ENCODE measurements around the gene C12orf76. TPM values are rescaled to one million over a fixed set of nuclear protein-coding genes. Genes with fewer than 3 reads are reported as not detected.
"Not testable (repeated sequence)": the region's sequence is repeated elsewhere in the genome, so short reads cannot be mapped to it uniquely, and the experiment has no call there.

Gene C12orf76
- polyA plus RNA-seq, 1 donor (not counting 4 experiments of a cell fraction or from before 2014, with no cell fraction given): 7.3 TPM

DNA sequence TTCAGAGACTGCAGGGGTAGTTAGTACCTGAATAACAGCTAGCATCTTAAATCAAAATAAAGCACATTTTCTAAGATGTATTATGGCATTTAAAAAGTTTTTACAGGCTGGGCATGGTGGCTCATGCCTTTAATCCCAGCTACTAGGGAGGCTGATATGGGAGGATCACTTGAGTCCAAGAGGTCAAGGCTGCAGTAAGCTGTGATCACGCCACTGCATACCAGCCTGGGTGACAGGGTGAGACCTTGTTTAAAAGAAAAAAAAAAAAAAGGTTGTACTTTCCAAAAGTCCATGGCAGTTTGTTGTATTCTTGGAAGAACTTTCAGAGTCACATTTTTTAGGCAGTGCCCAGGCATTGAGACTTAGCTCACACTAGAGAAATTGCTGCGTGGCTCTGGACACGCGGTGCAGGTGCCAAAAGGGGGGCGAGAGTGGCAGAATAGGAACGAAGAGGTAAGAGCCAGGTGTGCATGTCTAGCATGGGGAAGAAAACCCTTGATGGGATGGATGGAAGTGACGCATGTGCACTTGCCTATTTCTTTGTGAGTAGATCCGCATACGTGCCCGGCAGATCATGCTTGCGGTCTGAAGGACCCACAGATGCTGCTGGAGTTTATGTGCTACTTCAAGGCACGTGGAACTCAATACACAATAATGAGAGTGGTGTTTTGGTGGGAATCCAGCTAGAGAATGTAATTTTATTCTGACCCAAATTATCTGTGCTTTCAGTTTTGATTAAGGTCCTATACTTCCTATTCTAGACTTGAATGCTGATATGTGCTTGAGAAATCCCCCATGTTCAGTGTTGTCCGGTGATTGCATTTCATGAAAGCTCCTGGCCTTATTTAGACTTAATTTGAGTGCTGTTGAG lies 37.2 kb downstream of the C12orf76 start:
- Histone ChIP-seq H3K79me2 (ENCODE audit: control insufficient read depth, insufficient read depth, low read length) (peaks cover 48% of the 10 kb centered on the region), H3K9ac (ENCODE audit: control insufficient read depth, extremely low read depth, insufficient read depth, low read length) (no peak overlapping the region), H3K36me3 (ENCODE audit: control insufficient read depth in 2 of 2, extremely low read depth in 1 of 2, insufficient read depth in 2 of 2, low read length in 2 of 2) (peaks cover 11 to 15% of the 10 kb centered on the region in 2 experiments), H3K4me2 (ENCODE audit: control insufficient read depth, extremely low read depth, insufficient read depth, low read depth, low read length) (no peak overlapping the region), H3K4me3 (ENCODE audit: control insufficient read depth in 2 of 3, extremely low read depth in 1 of 3, insufficient read depth in 2 of 3, low read depth in 1 of 3, low read length in 3 of 3) (no peak overlapping the region), H3K27me3 (ENCODE audit: control insufficient read depth, extremely low read depth, insufficient read depth, low read length) (no peaks in the 10 kb centered on the region), H4K20me1 (ENCODE audit: control insufficient read depth, extremely low read depth, insufficient read depth, low read length) (no peaks in the 10 kb centered on the region), H3K9me3 (ENCODE audit: control insufficient read depth, low read depth, low read length) (no peaks in the 10 kb centered on the region), H3K4me1 (ENCODE audit: control insufficient read depth, extremely low read depth, insufficient read depth, low read length) (no peaks in the 10 kb centered on the region), H3K27ac (ENCODE audit: control insufficient read depth, insufficient read depth, low read length) (no peak overlapping the region), H3K9me1 (ENCODE audit: control insufficient read depth, extremely low read depth, insufficient read depth, low read length) (peaks cover 3% of the 10 kb centered on the region), H2AFZ (ENCODE audit: control insufficient read depth, low read length) (no peak overlapping the region)
- DNase-seq (ENCODE audit: low read depth, low spot score) (no peak), FAIRE-seq (no peak)
- dilution Hi-C loops (cut with MboI; ENCODE audit: extremely low pct_ligation_motif_present, low sequenced_read_pairs): no loop called here
- TF ChIP-seq, protein P1, sequence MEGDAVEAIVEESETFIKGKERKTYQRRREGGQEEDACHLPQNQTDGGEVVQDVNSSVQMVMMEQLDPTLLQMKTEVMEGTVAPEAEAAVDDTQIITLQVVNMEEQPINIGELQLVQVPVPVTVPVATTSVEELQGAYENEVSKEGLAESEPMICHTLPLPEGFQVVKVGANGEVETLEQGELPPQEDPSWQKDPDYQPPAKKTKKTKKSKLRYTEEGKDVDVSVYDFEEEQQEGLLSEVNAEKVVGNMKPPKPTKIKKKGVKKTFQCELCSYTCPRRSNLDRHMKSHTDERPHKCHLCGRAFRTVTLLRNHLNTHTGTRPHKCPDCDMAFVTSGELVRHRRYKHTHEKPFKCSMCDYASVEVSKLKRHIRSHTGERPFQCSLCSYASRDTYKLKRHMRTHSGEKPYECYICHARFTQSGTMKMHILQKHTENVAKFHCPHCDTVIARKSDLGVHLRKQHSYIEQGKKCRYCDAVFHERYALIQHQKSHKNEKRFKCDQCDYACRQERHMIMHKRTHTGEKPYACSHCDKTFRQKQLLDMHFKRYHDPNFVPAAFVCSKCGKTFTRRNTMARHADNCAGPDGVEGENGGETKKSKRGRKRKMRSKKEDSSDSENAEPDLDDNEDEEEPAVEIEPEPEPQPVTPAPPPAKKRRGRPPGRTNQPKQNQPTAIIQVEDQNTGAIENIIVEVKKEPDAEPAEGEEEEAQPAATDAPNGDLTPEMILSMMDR (optimal IDR thresholded peaks at IDR 0.05 in 1 of 3, IDR thresholded peaks at IDR 0.05 in 1 of 3, conservative IDR thresholded peaks at IDR 0.05 in 1 of 3; ENCODE audit: extremely low read depth in 1 of 3, insufficient read depth in 2 of 3, low read length in 3 of 3): no peak
- no peak for TF ChIP-seq EZH2 (IDR thresholded peaks at IDR 0.05; ENCODE audit: low read length)

DNA sequence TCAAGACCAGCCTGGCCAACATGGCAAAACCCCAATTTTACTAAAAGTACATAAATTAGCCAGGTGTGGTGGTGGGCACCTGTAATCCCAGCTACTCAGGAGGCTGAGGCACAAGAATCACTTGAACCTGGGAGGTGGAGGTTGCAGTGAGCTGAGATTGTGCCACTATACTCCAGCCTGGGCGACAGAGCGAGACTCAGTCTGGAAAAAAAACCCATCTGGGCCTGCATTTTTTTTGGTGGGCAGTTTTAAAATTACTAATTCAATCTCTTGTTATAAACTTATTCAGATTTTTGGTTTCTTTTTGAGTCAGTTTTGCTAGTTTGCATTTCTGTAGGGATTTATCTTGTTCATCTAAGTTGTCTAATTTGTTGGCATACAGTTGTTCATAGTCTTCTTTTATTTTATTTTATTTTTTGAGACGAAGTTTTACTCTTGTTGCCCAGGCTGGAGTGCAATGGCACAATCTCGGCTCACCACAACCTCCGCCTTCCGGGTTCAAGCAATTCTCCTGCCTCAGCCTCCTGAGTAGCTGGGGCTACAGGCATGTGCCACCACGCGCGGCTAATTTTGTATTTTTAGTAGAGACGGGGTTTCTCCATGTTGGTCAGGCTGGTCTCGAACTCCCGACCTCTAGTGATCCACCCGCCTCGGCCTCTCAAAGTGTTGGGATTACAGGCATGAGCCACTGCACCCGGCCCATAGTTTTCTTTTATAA lies 39.5 kb downstream of the C12orf76 start:
- dilution Hi-C loops (cut with MboI; ENCODE audit: extremely low pct_ligation_motif_present, low sequenced_read_pairs): not testable (repeated sequence)

More for the DNA sequence above, 39.5 kb downstream of the C12orf76 start:
- not testable (repeated sequence) for H4K20me1 ChIP-seq (ENCODE audit: control insufficient read depth, extremely low read depth, insufficient read depth, low read length); H3K9me3 ChIP-seq (ENCODE audit: control insufficient read depth, low read depth, low read length); H3K4me2 ChIP-seq (ENCODE audit: control insufficient read depth, extremely low read depth, insufficient read depth, low read depth, low read length); H3K9me1 ChIP-seq (ENCODE audit: control insufficient read depth, extremely low read depth, insufficient read depth, low read length); DNase-seq (ENCODE audit: low read depth, low spot score); H3K4me1 ChIP-seq (ENCODE audit: control insufficient read depth, extremely low read depth, insufficient read depth, low read length); FAIRE-seq; H2AFZ ChIP-seq (ENCODE audit: control insufficient read depth, low read length); H3K4me3 ChIP-seq (ENCODE audit: control insufficient read depth in 2 of 3, extremely low read depth in 1 of 3, insufficient read depth in 2 of 3, low read depth in 1 of 3, low read length in 3 of 3); H3K27ac ChIP-seq (ENCODE audit: control insufficient read depth, insufficient read depth, low read length); H3K9ac ChIP-seq (ENCODE audit: control insufficient read depth, extremely low read depth, insufficient read depth, low read length); H3K27me3 ChIP-seq (ENCODE audit: control insufficient read depth, extremely low read depth, insufficient read depth, low read length)
- H3K79me2 ChIP-seq (ENCODE audit: control insufficient read depth, insufficient read depth, low read length): peaks cover 67% of the 10 kb centered on the region
- H3K36me3 ChIP-seq (ENCODE audit: control insufficient read depth in 2 of 2, extremely low read depth in 1 of 2, insufficient read depth in 2 of 2, low read length in 2 of 2): peaks cover 7 to 11% of the 10 kb centered on the region in 2 experiments

Data from keratinocyte (primary cell).